ENCODE measurements around the gene STAB1. TPM values are rescaled to one million over a fixed set of nuclear protein-coding genes. Genes with fewer than 3 reads are reported as not detected.

STAB1 gene
- total and polyA plus RNA-seq, 2 of the 8 experiments (the other 6 are each of a cell fraction or from before 2014, with no cell fraction given), result 1.0 to 1.9 TPM

- Histone ChIP-seq H3K14ac (ENCODE audit: insufficient read length) (no peak overlapping the region), H4K20me1 (replicated peaks in 1 of 2; ENCODE audit: control insufficient read depth in 1 of 2, insufficient read depth in 2 of 2, low read length in 2 of 2) (peaks cover 0 to 22% of the 10 kb centered on the region in 2 experiments), H3K27ac (ENCODE audit: low read depth, low read length) (no peak overlapping the region), H3K4me1 (replicated peaks in 1 of 4; ENCODE audit: control insufficient read depth in 3 of 4, insufficient read depth in 4 of 4, low read length in 3 of 4) (peaks cover 0 to 5% (median under 1%) of the 10 kb centered on the region in 4 experiments; a peak in 3 of 7 replicates), H3K56ac (replicated peaks; ENCODE audit: insufficient read length, low read depth, low read length) (no peak overlapping the region), H2BK20ac (ENCODE audit: low read length) (no peak overlapping the region), H3K18ac (ENCODE audit: extremely low read depth, low read length) (no peak overlapping the region), H3K9ac (replicated peaks in 1 of 4; ENCODE audit: extremely low read depth in 1 of 4, low read depth in 3 of 4, low read length in 3 of 4) (no peak overlapping the region), H3K4ac (replicated peaks; ENCODE audit: insufficient read length, low read depth, low read length) (no peak overlapping the region), H2BK15ac (ENCODE audit: low read length) (no peak overlapping the region), H3K79me2 (ENCODE audit: control insufficient read depth in 1 of 2, insufficient read depth in 2 of 2, low read length in 2 of 2) (no peaks in the 10 kb centered on the region), H3K23me2 (ENCODE audit: low read depth, low read length) (no peaks in the 10 kb centered on the region), H3K9me3 (ENCODE audit: insufficient read depth in 2 of 2, low read depth in 1 of 2, low read length in 1 of 2) (no peaks in the 10 kb centered on the region), H4K91ac (replicated peaks; ENCODE audit: insufficient read length, low read length) (no peak overlapping the region), H4K5ac (ENCODE audit: insufficient read length, low read depth, low read length) (no peak overlapping the region), H3K36me3 (ENCODE audit: control insufficient read depth in 2 of 4, insufficient read depth in 4 of 4, low read length in 3 of 4) (peaks cover 21 to 60% (median 43%) of the 10 kb centered on the region in 4 experiments), H4K8ac (ENCODE audit: extremely low read depth, insufficient read depth, low read length) (no peak overlapping the region), H3K27me3 (replicated peaks in 1 of 4; ENCODE audit: control insufficient read depth in 3 of 4, extremely low read depth in 1 of 4, insufficient read depth in 3 of 4, low read length in 3 of 4) (no peaks in the 10 kb centered on the region), H3K4me2 (ENCODE audit: insufficient read depth in 1 of 2, low read depth in 2 of 2, low read length in 2 of 2) (no peak overlapping the region), H2BK12ac (ENCODE audit: low read depth, low read length) (no peak overlapping the region), H2AFZ (ENCODE audit: low read length) (no peak overlapping the region), H2AK5ac (ENCODE audit: low read depth, low read length) (no peak overlapping the region), H2BK120ac (replicated peaks; ENCODE audit: low read depth, low read length) (no peak overlapping the region), H2BK5ac (ENCODE audit: low read depth, low read length) (no peak overlapping the region; the same call in 1 of the 2 replicates), H3K23ac (ENCODE audit: insufficient read length) (no peak overlapping the region), H3K79me1 (ENCODE audit: low read depth, low read length) (no peaks in the 10 kb centered on the region; the same call in 1 of the 2 replicates), H3K4me3 (ENCODE audit: extremely low read depth in 1 of 4, insufficient read depth in 2 of 4, low read depth in 3 of 4, low read length in 4 of 4) (no peak overlapping the region)
- CTCF ChIA-PET (ENCODE audit: partially characterized antibody), result interaction anchor here (1.0 to 2.0 kb wide), 6 partner anchors 8 to 62 kb away, joined by 3 to 7 read pairs (median 4); no protein-coding TSS in a partner anchor
- POLR2A ChIA-PET (ENCODE audit: partially characterized antibody), result interaction anchor here (0.8 to 3.0 kb wide), 10 partner anchors 8 to 65 kb away, joined by 3 to 16 read pairs (median 3); no protein-coding TSS in a partner anchor
- DNase-seq (ENCODE audit: low read depth in 1 of 2, low spot score in 2 of 2), result no peak
- FAIRE-seq, result no peak
- 86% methylated on average over 21 of the region's 22 CpGs; no CpG with 5 or more reads in 1 of the 2 experiments for WGBS, 2 experiments (ENCODE audit: extremely low coverage in 1 of 2, insufficient coverage in 1 of 2, insufficient read length in 1 of 2, insufficient replicate concordance in 2 of 2, low coverage in 1 of 2, low lambda C conversion rate in 2 of 2, missing lambda C conversion rate in 1 of 2)
- no peak for TF ChIP-seq SP1 (IDR thresholded peaks at IDR 0.05; ENCODE audit: low read depth, low read length)
- no peak for TF ChIP-seq BCL11A (IDR thresholded peaks at IDR 0.05; ENCODE audit: low read depth in 2 of 2, low read length in 2 of 2)
- TF ChIP-seq RNF2 (IDR thresholded peaks at IDR 0.05; ENCODE audit: borderline replicate concordance, low read depth, low read length, missing control alignments, poor library complexity, severe bottlenecking), result no peak
- no peak for TF ChIP-seq SIRT6 (IDR thresholded peaks at IDR 0.05; ENCODE audit: low read length)
These were observed 4.9 kb upstream of the STAB1 start for GRCh38 chr3:52490035-52490938.
